Erythroblast (primary cell): Measurements from ENCODE around the gene ZMIZ1.

Experiments used
- GATA1 ChIP-seq: IDR thresholded peaks from 2 replicates; pipeline ENCODE4 v1.6.1; 2011; ENCODE audit warnings: low read depth, mild to moderate bottlenecking, control low read depth, low read length, moderate library complexity
- POLR2A ChIP-seq: IDR thresholded peaks from 2 replicates; pipeline ENCODE4 v1.6.1; 2011; ENCODE audit warnings: mild to moderate bottlenecking, low read length

DNA sequence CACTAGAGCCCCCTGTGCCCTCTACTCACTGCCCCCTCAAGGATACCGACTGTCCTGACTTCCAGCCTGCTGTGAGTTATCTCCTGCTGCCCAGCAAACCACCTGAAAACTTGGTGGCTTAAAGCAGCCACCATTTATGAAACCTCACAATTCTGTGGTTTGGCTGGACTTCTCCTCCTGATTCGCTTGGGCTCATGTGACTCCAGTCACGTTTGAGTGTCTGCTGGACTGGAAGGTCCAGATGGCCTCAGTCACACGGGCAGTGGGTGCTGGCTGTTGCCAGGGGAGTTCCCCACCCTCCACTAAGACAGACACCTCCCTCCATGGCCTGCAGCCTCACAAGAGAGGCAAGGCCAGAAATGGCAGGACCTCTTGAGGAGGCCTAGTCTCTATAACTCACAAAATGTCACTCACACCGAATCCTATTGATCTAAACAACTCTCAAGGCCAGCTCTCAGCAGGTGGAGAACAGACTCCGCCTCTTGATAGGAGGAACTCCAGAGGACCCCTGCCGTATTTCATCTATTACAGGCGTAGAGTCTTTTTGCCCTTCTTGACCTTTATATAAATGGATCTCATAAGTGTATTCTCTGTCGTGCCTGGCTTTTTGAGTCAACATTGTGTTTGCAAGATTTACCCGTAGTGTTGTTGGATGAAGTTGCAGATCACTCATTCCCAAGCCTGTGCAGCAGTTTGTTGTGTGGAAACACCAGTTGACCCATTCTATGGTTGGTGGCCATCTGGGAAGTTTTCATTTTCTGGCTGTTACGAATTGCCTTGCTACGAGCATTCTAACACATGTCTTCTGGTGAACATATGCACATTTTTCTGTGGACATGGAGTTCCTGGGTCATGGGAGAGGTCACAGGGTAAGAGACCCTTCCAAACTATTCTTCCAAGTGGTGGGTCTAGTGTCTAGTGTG is 48.3 kb downstream of the ZMIZ1 start:
- TF ChIP-seq POLR2A: no peak
- no peak for TF ChIP-seq GATA1
